ENCODE results near the gene GRM7. TPM values are rescaled to one million over a fixed set of nuclear protein-coding genes. Genes with fewer than 3 reads are reported as not detected.

Gene GRM7
- total and polyA plus RNA-seq, 2 donors (not counting 1 experiment from before 2014, with no cell fraction given): not detected

GRCh38 chr3:7265736-7266135, 404.8 kb downstream of the GRM7 start:
- Histone ChIP-seq H3K9ac (ENCODE audit: insufficient read depth, low read length) (no peak overlapping the region), H3K36me3 (ENCODE audit: control insufficient read depth, insufficient read depth, low read length) (no peaks in the 10 kb centered on the region), H3K9me3 (ENCODE audit: control insufficient read depth, insufficient read depth, low read depth, low read length) (no peaks in the 10 kb centered on the region), H3K27ac (ENCODE audit: insufficient read depth, low read length) (no peak overlapping the region), H4K20me1 (ENCODE audit: control insufficient read depth, extremely low read depth, insufficient read depth, low read length) (no peaks in the 10 kb centered on the region), H3K4me3 (replicated peaks in 1 of 4; ENCODE audit: control extremely low read depth in 1 of 4, insufficient read depth in 1 of 4, low read depth in 3 of 4, low read length in 4 of 4) (no peak overlapping the region), H3K4me2 (ENCODE audit: extremely low read depth, insufficient read depth, low read length) (no peak overlapping the region), H3K79me2 (ENCODE audit: control insufficient read depth, insufficient read depth, low read length) (no peaks in the 10 kb centered on the region), H3K27me3 (ENCODE audit: control insufficient read depth, insufficient read depth, low read length) (no peaks in the 10 kb centered on the region), H3K4me1 (ENCODE audit: control insufficient read depth, extremely low read depth, insufficient read depth, low read length) (no peaks in the 10 kb centered on the region), H2AFZ (ENCODE audit: low read length) (no peak overlapping the region)
- DNase-seq (ENCODE audit: low read depth in 2 of 2): no peak
- TF ChIP-seq EZH2 (IDR thresholded peaks at IDR 0.05; ENCODE audit: low read length, missing control alignments) (no peak), CTCF (conservative IDR thresholded peaks at IDR 0.05 in 1 of 2, IDR thresholded peaks at IDR 0.05 in 1 of 2; ENCODE audit: low read depth in 1 of 2, low read length in 2 of 2) (no peak)

DNA sequence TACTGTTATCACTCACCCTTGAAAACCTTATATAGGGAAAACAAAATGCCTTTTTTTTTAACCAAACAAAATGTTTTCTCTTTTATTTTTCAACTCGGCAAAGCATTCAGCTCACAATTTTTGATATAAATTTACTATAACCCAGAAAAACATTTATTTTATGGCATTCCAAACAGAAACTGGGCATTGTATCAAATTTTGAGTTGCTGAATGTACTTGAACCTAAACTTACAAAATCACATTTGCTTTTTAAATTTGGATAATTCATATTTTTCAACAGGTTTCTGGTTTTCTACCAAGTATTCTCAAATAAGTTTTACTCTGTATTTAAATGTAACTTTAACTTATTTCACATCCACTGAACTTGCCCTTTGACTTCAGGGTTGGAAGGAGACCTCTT, 405.6 kb downstream of the GRM7 start:
- Histone ChIP-seq H2AFZ (ENCODE audit: low read length) (no peak overlapping the region), H3K9me3 (ENCODE audit: control insufficient read depth, insufficient read depth, low read depth, low read length) (no peaks in the 10 kb centered on the region), H4K20me1 (ENCODE audit: control insufficient read depth, extremely low read depth, insufficient read depth, low read length) (no peaks in the 10 kb centered on the region), H3K27me3 (ENCODE audit: control insufficient read depth, insufficient read depth, low read length) (no peaks in the 10 kb centered on the region), H3K27ac (ENCODE audit: insufficient read depth, low read length) (no peak overlapping the region), H3K4me3 (replicated peaks in 1 of 4; ENCODE audit: control extremely low read depth in 1 of 4, insufficient read depth in 1 of 4, low read depth in 3 of 4, low read length in 4 of 4) (no peak overlapping the region), H3K36me3 (ENCODE audit: control insufficient read depth, insufficient read depth, low read length) (no peaks in the 10 kb centered on the region), H3K9ac (ENCODE audit: insufficient read depth, low read length) (no peak overlapping the region), H3K4me1 (ENCODE audit: control insufficient read depth, extremely low read depth, insufficient read depth, low read length) (no peaks in the 10 kb centered on the region), H3K79me2 (ENCODE audit: control insufficient read depth, insufficient read depth, low read length) (no peaks in the 10 kb centered on the region), H3K4me2 (ENCODE audit: extremely low read depth, insufficient read depth, low read length) (no peak overlapping the region)
- TF ChIP-seq CTCF (conservative IDR thresholded peaks at IDR 0.05 in 1 of 2, IDR thresholded peaks at IDR 0.05 in 1 of 2; ENCODE audit: low read depth in 1 of 2, low read length in 2 of 2) (no peak), EZH2 (IDR thresholded peaks at IDR 0.05; ENCODE audit: low read length, missing control alignments) (no peak)
- DNase-seq (ENCODE audit: low read depth in 2 of 2): no peak

DNA sequence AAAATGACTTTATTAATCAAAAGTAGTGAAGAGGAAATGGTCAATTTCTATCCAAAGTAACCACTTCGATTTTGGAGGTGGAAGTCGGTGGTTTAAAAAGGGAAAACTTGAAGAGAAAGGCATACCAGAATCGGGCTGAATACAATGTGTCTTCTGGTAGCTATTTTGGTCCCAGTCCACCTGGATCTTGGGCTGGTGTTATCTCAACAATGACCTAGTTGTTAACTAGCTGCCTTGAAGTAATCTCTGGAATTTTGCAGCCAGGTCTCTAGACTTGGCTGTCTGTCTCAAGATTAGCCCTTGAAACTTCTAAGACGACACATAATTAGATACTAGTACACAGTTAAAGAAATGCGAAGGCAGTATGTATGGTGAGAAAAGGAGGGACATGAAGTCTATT, 409.8 kb downstream of the GRM7 start:
- Histone ChIP-seq H2AFZ (ENCODE audit: low read length) (no peak overlapping the region), H3K79me2 (ENCODE audit: control insufficient read depth, insufficient read depth, low read length) (no peaks in the 10 kb centered on the region), H3K4me2 (ENCODE audit: extremely low read depth, insufficient read depth, low read length) (no peak overlapping the region), H3K4me3 (replicated peaks in 1 of 4; ENCODE audit: control extremely low read depth in 1 of 4, insufficient read depth in 1 of 4, low read depth in 3 of 4, low read length in 4 of 4) (no peak overlapping the region), H3K9me3 (ENCODE audit: control insufficient read depth, insufficient read depth, low read depth, low read length) (no peaks in the 10 kb centered on the region), H3K27me3 (ENCODE audit: control insufficient read depth, insufficient read depth, low read length) (no peaks in the 10 kb centered on the region), H3K4me1 (ENCODE audit: control insufficient read depth, extremely low read depth, insufficient read depth, low read length) (no peaks in the 10 kb centered on the region), H3K27ac (ENCODE audit: insufficient read depth, low read length) (no peak overlapping the region), H3K9ac (ENCODE audit: insufficient read depth, low read length) (no peak overlapping the region), H3K36me3 (ENCODE audit: control insufficient read depth, insufficient read depth, low read length) (no peaks in the 10 kb centered on the region), H4K20me1 (ENCODE audit: control insufficient read depth, extremely low read depth, insufficient read depth, low read length) (no peaks in the 10 kb centered on the region)
- TF ChIP-seq CTCF (conservative IDR thresholded peaks at IDR 0.05 in 1 of 2, IDR thresholded peaks at IDR 0.05 in 1 of 2; ENCODE audit: low read depth in 1 of 2, low read length in 2 of 2) (no peak), EZH2 (IDR thresholded peaks at IDR 0.05; ENCODE audit: low read length, missing control alignments) (no peak)
- no peak for DNase-seq (ENCODE audit: low read depth in 2 of 2)
